ENCODE measurements around the gene SLC38A4.

The SLC38A4 gene

GRCh38 chr12:46790066-46790465 is 35.7 kb downstream of the SLC38A4 start:
- H3K27ac ChIP-seq (ENCODE audit: low read length): no peak overlapping the region
- no peak overlapping the region for H3K4me2 ChIP-seq (ENCODE audit: low read length)
- no peaks in the 10 kb centered on the region for H4K20me1 ChIP-seq (ENCODE audit: insufficient read depth, low read length)

DNA sequence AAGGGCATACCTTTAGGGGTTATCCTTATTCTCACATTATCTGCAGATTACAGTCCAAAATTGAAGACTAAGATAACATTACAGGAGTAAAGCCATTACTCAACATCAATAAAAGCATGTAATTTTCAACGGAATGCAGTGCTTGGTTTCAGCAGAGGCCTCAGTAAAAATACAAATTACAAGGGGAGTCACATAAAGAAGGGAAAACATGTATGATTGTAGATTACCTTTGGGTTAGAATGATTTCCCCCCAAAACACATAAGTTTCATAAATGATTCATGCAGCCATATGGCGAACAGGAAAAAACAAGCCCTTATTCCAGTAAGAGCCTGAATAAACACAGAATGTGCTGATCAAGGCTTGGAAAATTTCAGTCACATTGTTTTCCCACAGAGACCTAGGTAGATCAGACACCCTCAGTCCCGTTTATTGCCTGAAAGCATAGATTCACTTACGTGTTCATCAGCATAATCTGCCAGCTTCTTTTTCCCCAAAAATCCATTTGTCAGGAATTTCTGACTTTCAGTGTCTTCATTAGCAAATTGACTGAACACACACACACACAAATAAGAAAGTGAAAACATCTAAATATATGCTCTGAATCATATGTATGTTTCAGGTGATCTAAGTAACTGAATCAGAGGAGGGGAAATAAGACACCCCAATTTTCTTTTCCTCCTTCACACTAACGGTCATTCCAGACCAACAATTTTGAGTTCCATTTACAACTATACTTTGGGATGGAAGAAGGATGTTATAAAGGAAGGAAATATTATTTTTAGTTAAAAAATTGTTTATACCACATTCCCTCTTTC is 37.5 kb downstream of the SLC38A4 start:
- no peaks in the 10 kb centered on the region for H3K4me1 ChIP-seq (ENCODE audit: low read length)
- 0 out of 2 replicates have a peak, but pooled peaks cover 1% of the 10 kb centered on the region for H3K9me3 ChIP-seq (ENCODE audit: insufficient read depth, low read length)
- no peak overlapping the region for H3K4me3 ChIP-seq (ENCODE audit: low read length)
- no peaks in the 10 kb centered on the region for H4K20me1 ChIP-seq (ENCODE audit: insufficient read depth, low read length)
- no peak overlapping the region for H3K9ac ChIP-seq (ENCODE audit: low read length)
- no peak overlapping the region for H2AFZ ChIP-seq (ENCODE audit: low read depth, low read length)
- no peak overlapping the region for H3K4me2 ChIP-seq (ENCODE audit: low read length)
- no peaks in the 10 kb centered on the region for H3K79me2 ChIP-seq (ENCODE audit: low read length)
- H3K27me3 ChIP-seq (ENCODE audit: low read depth, low read length): no peaks in the 10 kb centered on the region
- H3K27ac ChIP-seq (ENCODE audit: low read length): no peak overlapping the region
- TF ChIP-seq EZH2phosphoT487 (IDR thresholded peaks at IDR 0.05; ENCODE audit: low read depth): no peak
- TF ChIP-seq, protein P1, sequence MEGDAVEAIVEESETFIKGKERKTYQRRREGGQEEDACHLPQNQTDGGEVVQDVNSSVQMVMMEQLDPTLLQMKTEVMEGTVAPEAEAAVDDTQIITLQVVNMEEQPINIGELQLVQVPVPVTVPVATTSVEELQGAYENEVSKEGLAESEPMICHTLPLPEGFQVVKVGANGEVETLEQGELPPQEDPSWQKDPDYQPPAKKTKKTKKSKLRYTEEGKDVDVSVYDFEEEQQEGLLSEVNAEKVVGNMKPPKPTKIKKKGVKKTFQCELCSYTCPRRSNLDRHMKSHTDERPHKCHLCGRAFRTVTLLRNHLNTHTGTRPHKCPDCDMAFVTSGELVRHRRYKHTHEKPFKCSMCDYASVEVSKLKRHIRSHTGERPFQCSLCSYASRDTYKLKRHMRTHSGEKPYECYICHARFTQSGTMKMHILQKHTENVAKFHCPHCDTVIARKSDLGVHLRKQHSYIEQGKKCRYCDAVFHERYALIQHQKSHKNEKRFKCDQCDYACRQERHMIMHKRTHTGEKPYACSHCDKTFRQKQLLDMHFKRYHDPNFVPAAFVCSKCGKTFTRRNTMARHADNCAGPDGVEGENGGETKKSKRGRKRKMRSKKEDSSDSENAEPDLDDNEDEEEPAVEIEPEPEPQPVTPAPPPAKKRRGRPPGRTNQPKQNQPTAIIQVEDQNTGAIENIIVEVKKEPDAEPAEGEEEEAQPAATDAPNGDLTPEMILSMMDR (IDR thresholded peaks at IDR 0.05; ENCODE audit: low read depth, low read length): no peak
- no peaks in the 10 kb centered on the region for H3K36me3 ChIP-seq (replicated peaks; ENCODE audit: low read depth, low read length)

More at GRCh38 chr12:46790066-46790465, 35.7 kb downstream of the SLC38A4 start:
- no peak overlapping the region for H3K9ac ChIP-seq (ENCODE audit: low read length)
- no peaks in the 10 kb centered on the region for H3K79me2 ChIP-seq (ENCODE audit: low read length)
- H3K9me3 ChIP-seq (ENCODE audit: insufficient read depth, low read length): peaks cover 16% of the 10 kb centered on the region; the same call in 1 of the 2 replicates
- H3K27me3 ChIP-seq (ENCODE audit: low read depth, low read length): no peaks in the 10 kb centered on the region
- TF ChIP-seq, protein P1 (IDR thresholded peaks at IDR 0.05; ENCODE audit: low read depth, low read length): no peak
- TF ChIP-seq EZH2phosphoT487 (IDR thresholded peaks at IDR 0.05; ENCODE audit: low read depth): no peak
- H3K36me3 ChIP-seq (replicated peaks; ENCODE audit: low read depth, low read length): no peaks in the 10 kb centered on the region
- peaks cover 8% of the 10 kb centered on the region for H3K4me1 ChIP-seq (ENCODE audit: low read length)
- no peak overlapping the region for H3K4me3 ChIP-seq (ENCODE audit: low read length)
- H2AFZ ChIP-seq (ENCODE audit: low read depth, low read length): no peak overlapping the region

DNA sequence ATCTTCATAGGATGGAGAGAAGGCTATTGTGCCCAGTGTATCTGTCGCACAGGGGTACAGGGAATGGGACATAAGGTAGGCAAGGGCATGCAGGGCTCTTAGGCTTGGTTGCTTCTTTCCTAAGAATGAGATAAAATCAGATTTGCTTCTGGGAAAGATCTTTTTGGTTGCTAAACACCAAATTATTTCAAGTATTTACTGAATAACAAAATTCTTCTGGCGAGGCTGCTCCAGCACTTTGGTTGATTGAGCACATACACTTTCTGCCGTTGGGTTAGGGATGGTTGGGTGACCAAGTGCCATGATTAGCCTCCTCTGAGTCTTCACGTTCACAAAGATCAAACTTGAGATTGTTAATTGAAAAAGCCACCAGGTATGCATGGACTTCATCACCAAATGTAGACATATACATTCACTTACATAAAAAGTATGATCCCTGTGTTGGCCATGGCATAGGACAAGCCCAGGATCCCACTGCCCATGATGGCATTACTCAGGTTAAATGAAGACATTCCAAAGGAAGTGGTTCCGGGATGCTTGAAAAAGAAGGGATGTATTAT is 38.2 kb downstream of the SLC38A4 start:
- Histone ChIP-seq H3K9ac (ENCODE audit: low read length) (no peak overlapping the region), H3K79me2 (ENCODE audit: low read length) (no peaks in the 10 kb centered on the region), H2AFZ (ENCODE audit: low read depth, low read length) (no peak overlapping the region), H3K36me3 (replicated peaks; ENCODE audit: low read depth, low read length) (no peaks in the 10 kb centered on the region), H3K4me3 (ENCODE audit: low read length) (no peak overlapping the region), H3K4me1 (ENCODE audit: low read length) (no peaks in the 10 kb centered on the region), H3K9me3 (ENCODE audit: insufficient read depth, low read length) (no peaks in the 10 kb centered on the region), H3K27me3 (ENCODE audit: low read depth, low read length) (no peaks in the 10 kb centered on the region), H3K4me2 (ENCODE audit: low read length) (no peak overlapping the region), H3K27ac (ENCODE audit: low read length) (no peak overlapping the region), H4K20me1 (ENCODE audit: insufficient read depth, low read length) (no peaks in the 10 kb centered on the region)
- TF ChIP-seq, protein P1 (IDR thresholded peaks at IDR 0.05; ENCODE audit: low read depth, low read length): no peak
- TF ChIP-seq EZH2phosphoT487 (IDR thresholded peaks at IDR 0.05; ENCODE audit: low read depth): no peak

DNA sequence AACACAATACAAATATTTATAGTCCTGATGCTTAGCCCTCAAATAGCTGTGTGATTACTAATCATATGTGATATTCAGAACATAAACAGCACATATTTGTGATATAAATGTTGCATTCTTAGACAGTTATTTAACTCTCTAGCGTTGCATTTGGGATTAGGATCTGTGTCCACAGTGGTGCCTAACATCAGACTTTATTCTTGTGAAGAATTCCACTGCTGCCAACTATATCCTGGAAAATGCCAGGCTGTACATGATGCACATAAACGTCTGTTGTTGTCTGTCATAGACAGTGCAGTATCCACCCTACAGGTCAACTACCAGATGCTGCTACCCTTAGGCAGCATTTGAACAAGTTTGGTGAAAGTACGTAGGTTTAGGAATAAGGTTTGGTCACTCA is 39.0 kb downstream of the SLC38A4 start:
- H3K4me1 ChIP-seq (ENCODE audit: low read length): no peaks in the 10 kb centered on the region
- no peak overlapping the region for H3K9ac ChIP-seq (ENCODE audit: low read length)
- no peak overlapping the region for H2AFZ ChIP-seq (ENCODE audit: low read depth, low read length)
- H3K4me3 ChIP-seq (ENCODE audit: low read length): no peak overlapping the region
- H3K79me2 ChIP-seq (ENCODE audit: low read length): no peaks in the 10 kb centered on the region
- no peak overlapping the region for H3K27ac ChIP-seq (ENCODE audit: low read length)
- no peaks in the 10 kb centered on the region for H3K9me3 ChIP-seq (ENCODE audit: insufficient read depth, low read length)
- H3K36me3 ChIP-seq (replicated peaks; ENCODE audit: low read depth, low read length): no peaks in the 10 kb centered on the region
- H3K4me2 ChIP-seq (ENCODE audit: low read length): no peak overlapping the region
- H3K27me3 ChIP-seq (ENCODE audit: low read depth, low read length): no peaks in the 10 kb centered on the region
- H4K20me1 ChIP-seq (ENCODE audit: insufficient read depth, low read length): no peaks in the 10 kb centered on the region
- TF ChIP-seq, protein P1 (IDR thresholded peaks at IDR 0.05; ENCODE audit: low read depth, low read length): no peak
- TF ChIP-seq EZH2phosphoT487 (IDR thresholded peaks at IDR 0.05; ENCODE audit: low read depth): no peak
